Measurements from ENCODE around the gene KCNE4.

DNA sequence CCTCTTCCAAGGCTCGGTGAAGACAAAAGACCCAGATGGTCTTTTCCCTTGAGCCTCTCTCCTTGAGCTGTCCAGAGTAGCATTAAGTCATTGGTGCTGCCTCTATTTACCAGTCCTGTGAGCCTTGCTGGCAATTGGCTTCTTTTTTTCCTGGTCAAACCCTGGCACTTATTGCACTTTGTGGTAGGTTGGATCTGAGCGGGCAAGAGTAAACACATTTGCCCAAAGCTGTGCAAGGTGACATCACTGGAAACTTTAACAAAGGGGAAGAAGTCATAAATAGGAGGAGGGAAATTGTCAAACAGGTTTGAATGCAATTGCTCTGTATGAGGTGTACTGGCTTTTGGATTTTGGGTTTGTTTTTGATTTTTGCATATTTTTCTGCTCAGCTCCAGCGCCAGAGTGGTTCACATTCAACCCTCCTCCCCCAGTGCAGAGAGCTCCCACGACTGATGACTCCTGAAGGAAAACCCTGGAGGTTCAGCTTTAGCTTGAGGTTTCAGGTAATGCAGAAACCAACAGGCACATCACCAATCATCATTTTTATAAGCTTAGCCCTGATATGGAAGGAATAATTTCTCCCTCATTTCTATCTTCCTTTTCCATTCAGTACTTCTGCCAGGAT lies 8.3 kb downstream of the KCNE4 start:
- TF ChIP-seq, protein P1, sequence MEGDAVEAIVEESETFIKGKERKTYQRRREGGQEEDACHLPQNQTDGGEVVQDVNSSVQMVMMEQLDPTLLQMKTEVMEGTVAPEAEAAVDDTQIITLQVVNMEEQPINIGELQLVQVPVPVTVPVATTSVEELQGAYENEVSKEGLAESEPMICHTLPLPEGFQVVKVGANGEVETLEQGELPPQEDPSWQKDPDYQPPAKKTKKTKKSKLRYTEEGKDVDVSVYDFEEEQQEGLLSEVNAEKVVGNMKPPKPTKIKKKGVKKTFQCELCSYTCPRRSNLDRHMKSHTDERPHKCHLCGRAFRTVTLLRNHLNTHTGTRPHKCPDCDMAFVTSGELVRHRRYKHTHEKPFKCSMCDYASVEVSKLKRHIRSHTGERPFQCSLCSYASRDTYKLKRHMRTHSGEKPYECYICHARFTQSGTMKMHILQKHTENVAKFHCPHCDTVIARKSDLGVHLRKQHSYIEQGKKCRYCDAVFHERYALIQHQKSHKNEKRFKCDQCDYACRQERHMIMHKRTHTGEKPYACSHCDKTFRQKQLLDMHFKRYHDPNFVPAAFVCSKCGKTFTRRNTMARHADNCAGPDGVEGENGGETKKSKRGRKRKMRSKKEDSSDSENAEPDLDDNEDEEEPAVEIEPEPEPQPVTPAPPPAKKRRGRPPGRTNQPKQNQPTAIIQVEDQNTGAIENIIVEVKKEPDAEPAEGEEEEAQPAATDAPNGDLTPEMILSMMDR (conservative IDR thresholded peaks at IDR 0.05 in 1 of 2, IDR thresholded peaks at IDR 0.05 in 1 of 2; ENCODE audit: low read depth in 1 of 2, low read length in 2 of 2), result no peak
- TF ChIP-seq EZH2 (IDR thresholded peaks at IDR 0.05; ENCODE audit: low read length, missing control alignments), result no peak

Data from fibroblast of lung (primary cell).